ENCODE results near the gene MANEA. TPM values are rescaled to one million over a fixed set of nuclear protein-coding genes. Genes with fewer than 3 reads are reported as not detected.
A peak's percentile ranks its signal among the peaks of the same experiment; 100 is the strongest.
"Not testable (repeated sequence)": the region's sequence is repeated elsewhere in the genome, so short reads cannot be mapped to it uniquely, and the experiment has no call there.

The MANEA gene
- 6.5 and 6.6 TPM in 2 replicates for total RNA-seq

- DNase-seq (ENCODE audit: low read depth in 2 of 2): peak in 1 of 2 donors; percentile 79
Observed at GRCh38 chr6:95577304-95578105, at the start of gene MANEA. MANEA (plus strand) TSS chr6:95577535; CDS start chr6:95586440, 8,905 bp downstream.

- DNase-seq (ENCODE audit: low read depth in 2 of 2): no peak
Observed at GRCh38 chr6:95529762-95530161, 47.6 kb upstream of the MANEA start.

- no peak for DNase-seq (ENCODE audit: low read depth in 2 of 2)
Observed at GRCh38 chr6:95530176-95530819, 47.0 kb upstream of the MANEA start.

- no peak for DNase-seq (ENCODE audit: low read depth in 2 of 2)
Observed at GRCh38 chr6:95543798-95544197, 33.5 kb upstream of the MANEA start.

- no peak for DNase-seq (ENCODE audit: low read depth in 2 of 2)
Observed at GRCh38 chr6:95544517-95545225, 32.7 kb upstream of the MANEA start.

- DNase-seq (ENCODE audit: low read depth in 2 of 2): no peak
Observed at GRCh38 chr6:95545226-95545625, 32.1 kb upstream of the MANEA start.

- DNase-seq (ENCODE audit: low read depth in 2 of 2): no peak
Observed at GRCh38 chr6:95545686-95546085, 31.6 kb upstream of the MANEA start.

GRCh38 chr6:95546148-95546547, 31.2 kb upstream of the MANEA start:
- DNase-seq (ENCODE audit: low read depth in 2 of 2): no peak

GRCh38 chr6:95547043-95547442, 30.3 kb upstream of the MANEA start:
- no peak for DNase-seq (ENCODE audit: low read depth in 2 of 2)

- no peak for DNase-seq (ENCODE audit: low read depth in 2 of 2)
Observed at GRCh38 chr6:95548188-95548786, 29.0 kb upstream of the MANEA start.

- no peak for DNase-seq (ENCODE audit: low read depth in 2 of 2)
Observed at GRCh38 chr6:95551678-95552324, 25.5 kb upstream of the MANEA start.

- no peak for DNase-seq (ENCODE audit: low read depth in 2 of 2)
Observed at GRCh38 chr6:95553880-95554279, 23.5 kb upstream of the MANEA start.

- DNase-seq (ENCODE audit: low read depth in 2 of 2): not testable (repeated sequence)
Observed at GRCh38 chr6:95560956-95561355, 16.4 kb upstream of the MANEA start.

GRCh38 chr6:95569560-95569959, 7.8 kb upstream of the MANEA start:
- DNase-seq (ENCODE audit: low read depth in 2 of 2): no peak

GRCh38 chr6:95572098-95572497, 5.2 kb upstream of the MANEA start:
- DNase-seq (ENCODE audit: low read depth in 2 of 2): peak in 1 of 2 donors; percentile 31

GRCh38 chr6:95574811-95575210, 2.5 kb upstream of the MANEA start:
- DNase-seq (ENCODE audit: low read depth in 2 of 2): no peak

- DNase-seq (ENCODE audit: low read depth in 2 of 2): peak in 1 of 2 donors; percentile 3
Observed at GRCh38 chr6:95576218-95576997, 927 bp upstream of the MANEA start.

GRCh38 chr6:95576998-95577303, 384 bp upstream of the MANEA start:
- DNase-seq (ENCODE audit: low read depth in 2 of 2): no peak

GRCh38 chr6:95578106-95578410, 723 bp downstream of the MANEA start:
- DNase-seq (ENCODE audit: low read depth in 2 of 2): no peak

GRCh38 chr6:95581073-95581472, 3.7 kb downstream of the MANEA start:
- DNase-seq (ENCODE audit: low read depth in 2 of 2): no peak

GRCh38 chr6:95584226-95584625, 6.9 kb downstream of the MANEA start:
- DNase-seq (ENCODE audit: low read depth in 2 of 2): not testable (repeated sequence)

Measured in dermis microvascular lymphatic vessel endothelial cell (primary cell).